HepG2 (cell line): ENCODE data around the gene MSI2.

Source experiments
- CCDC6 ChIP-seq: sonication (generic); formaldehyde crosslinking; IDR thresholded peaks from 2 replicates; pipeline ENCODE4 v1.8.1; 2022; ENCODE audit warnings: mild to moderate bottlenecking, missing genetic modification reagents, moderate library complexity
- CTCF ChIP-seq: sonication (generic); formaldehyde crosslinking; IDR thresholded peaks from 2 replicates; pipeline ENCODE4 v1.5.0; 2020; ENCODE audit warnings: mild to moderate bottlenecking, missing genetic modification reagents, moderate library complexity
- POLR2A ChIP-seq, 2 experiments: IDR thresholded peaks; 2 replicates each; pipeline ENCODE4 v1.6.1; 2011; ENCODE audit warnings: low read depth in 2 of 2, low read length in 2 of 2, mild to moderate bottlenecking in 1 of 2, moderate library complexity in 1 of 2; ENCODE audit not compliant: insufficient read depth in 1 of 2
- RAD21 ChIP-seq: fragments of 450-650 bp; formaldehyde crosslinking; IDR thresholded peaks from 2 replicates; pipeline ENCODE4 v1.5.0; 2020; ENCODE audit warnings: mild to moderate bottlenecking
- ZNF274 ChIP-seq: sonication (generic); formaldehyde crosslinking; IDR thresholded peaks from 2 replicates; pipeline ENCODE4 v1.5.1; 2020; ENCODE audit warnings: mild to moderate bottlenecking, missing genetic modification reagents
- ZNF501 ChIP-seq: sonication (generic); formaldehyde crosslinking; IDR thresholded peaks from 2 replicates; pipeline ENCODE4 v1.5.1; 2020; ENCODE audit warnings: mild to moderate bottlenecking, moderate library complexity, missing genetic modification reagents
- ZNF792 ChIP-seq: IDR thresholded peaks from 2 replicates; pipeline ENCODE4 v1.6.1; 2016

- TF ChIP-seq CCDC6 (CRISPR knock-in tag) (no peak), CTCF (CRISPR knock-in tag) (no peak), RAD21 (CRISPR knock-in tag) (no peak), ZNF501 (CRISPR knock-in tag) (no peak), ZNF792 (CRISPR knock-in tag) (no peak), POLR2A (IDR thresholded peaks at IDR 0.05; ENCODE audit: insufficient read depth in 1 of 2, low read depth in 2 of 2, low read length in 2 of 2) (no peak), ZNF274 (CRISPR knock-in tag) (no peak)
These were observed 32.4 kb downstream of the MSI2 start for GRCh38 chr17:57288773-57289121.
